Measurements from ENCODE around the gene GOLIM4.
"Not testable (repeated sequence)": the region's sequence is repeated elsewhere in the genome, so short reads cannot be mapped to it uniquely, and the experiment has no call there.

The GOLIM4 gene

DNA sequence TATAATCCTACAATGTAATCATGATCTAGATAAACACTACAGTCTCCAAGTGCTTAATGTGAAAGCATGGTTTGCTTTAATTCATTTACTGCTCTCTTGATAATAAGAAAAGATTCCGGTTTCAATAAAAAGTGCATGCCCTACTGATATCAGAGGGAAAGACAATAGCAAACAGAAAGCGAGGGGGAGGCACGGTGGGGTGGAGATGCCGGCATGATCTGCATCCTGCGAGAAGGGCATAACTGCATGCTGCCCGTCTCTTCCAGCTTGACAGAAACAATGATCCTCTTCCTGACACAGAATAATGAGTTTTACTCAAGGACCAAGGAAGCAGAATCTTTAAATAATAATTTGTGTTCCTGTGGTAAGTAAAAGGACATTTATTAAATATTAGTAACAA is 51.7 kb downstream of the GOLIM4 start:
- DNase-seq, result no peak

DNA sequence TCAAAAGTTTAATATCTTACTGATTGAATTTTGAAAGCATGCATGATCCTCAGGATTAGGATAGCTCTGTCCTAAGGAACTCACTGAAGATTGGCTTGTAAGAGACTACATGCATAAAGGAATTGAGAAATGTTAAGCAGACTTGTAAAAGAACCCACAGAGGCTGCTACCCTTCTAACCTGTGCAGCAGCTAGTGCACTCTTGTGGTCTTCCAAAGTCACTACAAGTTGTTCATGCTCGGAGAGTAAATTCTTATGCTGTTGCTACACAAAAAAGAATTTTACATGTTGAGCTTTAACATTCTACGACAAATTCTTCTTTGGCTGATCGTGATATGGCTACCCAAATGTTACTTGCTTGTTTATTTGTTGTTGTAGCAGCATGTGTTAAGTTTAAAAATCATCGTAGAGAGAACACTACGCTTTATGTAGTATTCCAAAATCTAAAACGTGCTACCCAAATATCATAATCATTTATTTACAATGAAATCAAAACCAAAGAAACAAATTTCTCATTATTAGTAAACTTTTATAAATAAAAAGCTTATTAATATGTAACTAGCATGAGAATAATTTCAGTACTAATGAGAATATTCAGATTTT is 55.0 kb downstream of the GOLIM4 start:
- DNase-seq, result no peak

DNA sequence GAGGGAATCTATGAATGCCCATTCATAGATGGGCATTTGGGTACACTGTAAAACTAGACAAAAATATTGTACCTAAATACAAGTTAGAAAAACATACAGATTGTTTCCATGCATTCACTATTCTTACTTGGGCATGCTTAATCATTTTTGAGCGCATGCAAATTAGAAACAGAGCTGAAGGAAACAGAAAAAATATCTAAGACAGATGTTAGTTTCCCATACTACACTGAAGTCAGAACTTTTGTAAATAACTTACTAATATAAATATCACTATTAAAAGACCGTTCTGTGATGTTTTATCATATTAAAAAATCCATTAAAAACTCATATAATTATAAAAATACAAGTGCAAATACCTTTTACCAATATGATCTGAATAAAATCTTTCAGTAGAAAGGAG is 58.7 kb downstream of the GOLIM4 start:
- DNase-seq, result no peak

DNA sequence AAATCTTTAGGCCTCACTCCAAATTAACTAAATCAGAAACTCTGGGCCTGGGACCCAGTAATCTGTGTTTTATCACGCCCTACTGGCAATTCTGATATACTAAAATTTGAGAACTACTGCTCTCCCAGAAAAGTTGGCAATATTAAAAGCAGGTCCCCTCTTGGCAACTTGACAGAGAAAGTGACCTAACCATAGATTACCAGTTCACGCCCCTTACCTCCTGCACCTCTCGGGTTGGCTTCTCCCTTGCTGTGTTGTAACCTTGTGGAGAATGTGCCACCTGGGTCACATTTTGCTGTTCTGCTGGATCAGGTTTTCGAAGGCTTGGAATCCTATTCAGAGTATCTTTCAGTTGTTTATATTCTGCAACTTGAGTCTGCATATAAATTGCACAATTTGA is 59.1 kb downstream of the GOLIM4 start:
- DNase-seq, result no peak

DNA sequence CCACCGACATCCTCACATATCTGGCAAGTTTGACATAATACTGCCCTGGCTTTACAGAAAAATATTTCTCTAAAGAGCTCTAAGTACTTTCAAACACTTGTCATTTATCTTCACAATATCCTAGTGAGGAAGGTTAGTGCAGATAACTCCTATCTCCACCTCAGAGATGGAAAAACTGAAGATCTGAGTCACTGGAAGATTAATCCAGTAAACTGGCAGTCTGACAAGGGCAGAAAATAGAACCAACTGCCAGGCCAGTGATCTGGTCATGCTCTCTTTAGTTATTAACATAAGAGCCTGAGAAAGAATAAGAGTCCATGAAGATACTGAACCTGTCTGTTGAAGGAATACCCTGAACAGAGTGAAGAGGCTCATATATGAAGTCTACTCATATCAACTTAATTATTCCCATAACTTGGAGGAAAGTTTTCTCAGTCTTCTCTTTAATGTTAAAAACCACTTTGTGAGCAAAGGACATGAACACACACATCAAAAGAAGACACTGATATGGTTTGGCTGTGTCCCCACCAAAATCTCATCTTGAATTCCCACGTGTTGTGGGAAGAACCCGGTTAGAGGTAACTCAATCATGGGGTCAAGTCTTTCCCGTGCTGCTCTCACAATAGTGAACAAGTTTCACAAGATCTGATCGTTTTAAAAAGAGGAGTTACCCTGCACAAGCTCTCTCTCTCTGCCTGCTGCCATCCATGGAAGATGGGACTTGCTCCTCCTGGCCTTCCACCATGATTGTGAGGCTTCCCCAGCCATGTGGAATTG is 61.4 kb downstream of the GOLIM4 start:
- DNase-seq, result no peak

DNA sequence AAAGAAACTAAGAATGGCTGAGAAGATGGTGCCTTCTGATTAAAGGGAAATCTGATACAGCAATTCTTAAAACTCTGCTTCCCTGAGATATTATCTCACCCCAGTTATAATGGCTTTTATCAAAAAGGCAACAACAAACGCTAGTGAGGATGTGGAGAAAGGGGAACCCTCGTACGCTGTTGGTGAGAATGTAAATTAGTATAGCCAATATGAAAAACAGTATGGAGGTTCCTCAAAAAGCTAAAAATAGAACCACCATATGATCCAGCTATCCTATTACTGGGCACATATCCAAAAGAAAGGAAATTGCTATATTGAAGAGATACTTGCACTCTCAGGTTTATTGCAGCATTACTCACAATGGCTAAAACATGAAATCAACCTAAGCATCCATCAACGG is 65.1 kb downstream of the GOLIM4 start:
- DNase-seq, result no peak

DNA sequence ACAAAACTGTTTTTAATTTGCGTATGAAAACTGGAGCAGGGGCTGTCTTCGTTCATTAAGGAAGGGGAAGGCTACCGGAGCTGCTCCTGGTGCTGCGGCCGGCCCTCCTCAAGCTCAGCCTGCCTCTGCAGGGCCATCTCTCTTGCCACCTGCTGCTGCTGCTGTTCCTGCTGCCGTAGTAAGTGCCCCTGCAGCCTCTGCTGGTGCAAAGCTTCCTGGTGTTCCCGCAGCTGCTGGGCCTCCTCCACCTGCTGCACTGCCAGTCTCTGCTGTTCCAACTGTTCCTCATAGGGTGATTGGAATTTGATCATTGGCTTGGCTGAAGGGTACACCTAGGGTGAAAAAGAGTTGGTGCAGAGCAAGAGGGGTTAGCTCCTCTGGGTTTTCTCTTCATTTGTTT is 66.0 kb downstream of the GOLIM4 start:
- DNase-seq, result no peak

DNA sequence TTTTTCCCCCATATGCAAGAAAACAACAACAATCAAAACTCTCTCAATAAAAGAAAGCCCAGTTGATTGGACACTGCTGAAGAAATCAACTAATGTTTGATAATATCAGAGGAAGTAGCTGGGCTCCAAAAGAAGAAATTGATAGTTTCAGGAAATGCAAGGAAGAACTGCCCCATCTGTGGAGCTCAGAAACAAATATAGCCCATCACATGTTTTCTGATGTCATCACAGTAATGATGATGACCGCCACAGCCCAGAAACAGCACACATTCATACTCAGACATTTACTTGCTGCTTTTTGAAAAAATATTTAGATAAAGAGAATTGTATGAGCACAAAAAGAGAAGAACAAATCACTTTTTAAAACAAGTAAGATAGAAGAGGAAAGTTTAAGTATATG is 67.6 kb downstream of the GOLIM4 start:
- DNase-seq, result no peak

DNA sequence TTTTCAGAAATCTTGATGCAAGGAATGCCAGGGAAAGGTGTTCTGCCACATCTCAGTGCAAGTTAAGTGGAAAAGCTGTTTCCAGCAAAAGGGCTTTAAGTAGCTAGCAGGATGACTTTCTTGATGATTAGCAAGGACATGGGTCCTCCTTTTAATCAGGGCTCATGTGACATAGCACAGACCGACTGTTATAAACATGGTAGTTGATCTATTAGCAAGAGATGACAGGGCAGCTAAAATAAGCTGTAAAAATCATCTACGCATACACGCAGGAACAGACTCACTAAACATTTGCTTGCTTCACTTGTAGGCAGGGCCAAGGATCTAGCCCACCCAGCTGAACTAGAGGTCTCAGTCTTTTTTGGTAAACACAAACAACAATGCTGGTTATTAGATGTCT is 69.0 kb downstream of the GOLIM4 start:
- no peak for DNase-seq

DNA sequence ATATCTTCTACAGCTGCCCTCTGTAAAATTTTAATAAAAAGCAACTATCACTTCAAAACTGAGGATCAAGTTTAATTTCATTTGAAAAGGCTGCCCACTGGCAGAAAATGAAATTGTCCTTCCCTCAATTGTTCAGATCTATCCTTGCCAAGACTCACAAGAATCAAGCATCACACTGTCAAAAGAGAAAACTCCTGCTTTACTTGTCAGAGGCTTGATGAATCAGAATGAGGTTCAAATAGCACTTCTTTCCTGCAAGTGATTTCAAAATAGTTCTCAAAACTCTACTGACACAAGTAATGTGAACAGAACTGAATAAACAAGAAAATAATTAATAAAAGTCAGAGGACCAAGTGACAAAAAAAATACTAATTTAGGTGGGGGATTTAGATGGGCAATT is 70.6 kb downstream of the GOLIM4 start:
- no peak for DNase-seq

DNA sequence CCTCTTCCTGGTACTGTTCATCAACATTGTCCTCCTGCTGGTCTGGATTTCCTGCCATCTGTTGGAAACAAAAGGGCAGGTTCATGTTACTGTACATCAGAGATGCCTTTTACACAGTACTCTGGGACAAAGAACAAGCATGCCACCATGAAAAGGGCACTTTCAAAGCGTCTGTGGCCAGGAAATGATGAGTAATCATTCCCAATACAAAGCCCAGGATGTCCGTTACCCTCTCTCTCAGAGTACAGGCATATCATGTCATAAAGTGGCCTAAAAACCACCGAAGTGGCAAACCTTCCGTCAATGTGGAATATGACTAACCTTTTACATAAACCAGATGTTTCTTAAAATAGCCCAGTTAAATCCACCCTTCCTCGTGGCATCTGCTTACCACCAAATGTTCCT is 71.2 kb downstream of the GOLIM4 start:
- no peak for DNase-seq

DNA sequence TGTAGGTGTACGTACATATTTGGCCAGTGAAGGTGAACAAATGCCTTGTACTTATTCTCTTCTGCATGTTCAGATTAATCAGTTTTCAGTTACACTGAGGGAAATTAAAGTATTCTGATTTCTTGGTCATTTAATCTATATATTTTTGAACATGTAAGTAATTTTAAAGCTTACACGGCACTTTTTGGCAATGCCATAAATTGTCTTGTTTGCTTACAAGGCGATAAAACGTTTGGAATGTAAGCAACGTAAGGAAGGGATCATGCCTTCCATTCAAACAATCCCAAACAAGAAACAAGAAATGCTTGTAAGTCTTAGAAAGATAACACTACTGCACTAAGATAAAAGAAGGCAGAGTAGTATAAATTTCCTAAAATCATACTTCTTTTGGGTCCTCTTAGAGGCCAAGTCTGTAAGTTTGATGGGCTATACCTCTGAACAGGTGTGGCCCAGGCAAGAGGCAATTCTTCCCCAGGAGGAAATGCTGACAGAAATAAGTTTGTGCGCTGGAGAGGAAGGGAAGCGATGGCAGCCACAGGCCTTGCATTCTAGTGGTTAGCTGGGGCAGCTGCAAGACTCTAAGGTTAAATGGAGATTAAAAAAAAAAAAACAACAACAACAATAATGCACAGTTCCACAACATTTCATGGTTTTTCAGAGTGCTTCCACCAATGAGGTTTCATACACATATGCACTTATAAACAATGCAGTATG is 73.8 kb downstream of the GOLIM4 start:
- DNase-seq, result no peak

DNA sequence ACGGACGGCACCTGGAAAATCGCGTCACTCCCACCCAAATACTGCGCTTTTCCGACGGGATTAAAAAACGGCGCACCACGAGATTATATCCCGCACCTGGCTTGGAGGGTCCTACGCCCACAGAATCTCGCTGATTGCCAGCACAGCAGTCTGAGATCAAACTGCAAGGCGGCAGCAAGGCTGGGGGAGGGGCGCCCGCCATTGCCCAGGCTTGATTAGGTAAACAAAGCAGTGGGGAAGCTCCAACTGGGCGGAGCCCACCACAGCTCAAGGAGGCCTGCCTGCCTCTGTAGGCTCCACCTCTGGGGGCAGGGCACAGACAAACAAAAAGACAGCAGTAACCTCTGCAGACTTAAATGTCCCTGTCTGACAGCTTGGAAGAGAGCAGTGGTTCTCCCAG is 84.4 kb downstream of the GOLIM4 start:
- not testable (repeated sequence) for DNase-seq

DNA sequence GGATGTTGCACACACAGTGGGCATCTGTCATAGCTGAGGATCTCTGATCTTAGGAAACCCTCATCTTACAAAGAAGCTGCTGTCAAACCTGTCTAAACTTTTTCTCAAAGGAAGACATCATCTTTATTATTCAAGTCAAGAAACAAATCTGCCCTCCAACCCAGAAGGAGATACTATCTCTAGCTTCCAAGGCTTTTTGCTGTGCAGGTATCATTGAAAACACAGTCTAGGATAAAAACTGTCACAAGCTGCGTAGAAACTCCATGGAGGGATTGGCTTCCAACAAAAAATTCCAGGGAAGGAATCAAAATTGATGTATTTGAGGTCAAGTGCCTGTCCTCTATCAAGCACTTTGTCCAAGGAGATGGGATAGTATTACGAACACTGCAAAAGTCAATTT is 89.1 kb downstream of the GOLIM4 start:
- DNase-seq, result no peak

DNA sequence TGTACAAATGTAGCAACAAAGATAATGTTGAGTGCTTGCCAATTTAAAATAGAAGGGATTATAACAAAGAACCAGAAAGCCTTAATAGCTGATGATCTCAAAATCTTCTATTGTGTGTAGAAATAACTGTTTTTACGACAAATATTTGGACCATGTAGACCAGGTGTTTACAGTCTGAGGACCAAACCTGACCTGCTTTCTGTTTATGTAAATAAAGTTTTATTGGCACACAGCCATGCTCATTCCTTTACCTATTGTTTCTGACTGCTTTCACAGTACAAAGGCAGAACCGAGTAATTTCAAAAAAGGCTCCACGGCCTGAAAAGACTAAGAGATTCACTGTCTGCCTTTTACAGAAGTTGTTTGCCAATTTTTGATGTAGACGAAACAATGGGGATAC is 91.8 kb downstream of the GOLIM4 start:
- no peak for DNase-seq

DNA sequence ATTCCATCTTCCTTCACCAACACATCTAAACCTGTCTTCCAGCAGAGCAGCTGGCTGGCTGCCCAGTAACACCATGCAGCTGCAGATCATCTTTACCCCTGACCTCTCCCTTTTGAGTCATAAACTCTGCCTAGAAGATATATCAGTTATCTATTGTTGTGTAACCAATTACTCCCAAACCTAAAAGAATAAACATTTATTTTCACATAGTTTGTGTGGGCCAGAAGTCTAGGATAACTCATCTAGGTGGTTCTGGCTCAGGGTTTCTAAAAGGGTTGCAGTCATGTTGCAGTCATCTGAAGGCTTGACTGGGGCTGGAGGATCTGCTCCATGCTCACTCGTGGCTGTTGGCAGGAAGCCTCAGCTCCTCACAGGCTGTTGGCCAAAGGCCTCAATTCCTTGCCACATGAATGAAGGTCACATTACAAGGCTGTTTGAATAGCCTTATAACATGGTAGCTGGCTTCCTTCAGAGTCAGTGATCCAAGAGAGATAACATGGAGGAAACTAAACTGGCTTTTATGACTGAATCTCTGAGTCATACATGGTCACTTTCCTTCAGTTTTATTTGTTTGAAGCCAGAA is 92.8 kb downstream of the GOLIM4 start:
- DNase-seq, result no peak

DNA sequence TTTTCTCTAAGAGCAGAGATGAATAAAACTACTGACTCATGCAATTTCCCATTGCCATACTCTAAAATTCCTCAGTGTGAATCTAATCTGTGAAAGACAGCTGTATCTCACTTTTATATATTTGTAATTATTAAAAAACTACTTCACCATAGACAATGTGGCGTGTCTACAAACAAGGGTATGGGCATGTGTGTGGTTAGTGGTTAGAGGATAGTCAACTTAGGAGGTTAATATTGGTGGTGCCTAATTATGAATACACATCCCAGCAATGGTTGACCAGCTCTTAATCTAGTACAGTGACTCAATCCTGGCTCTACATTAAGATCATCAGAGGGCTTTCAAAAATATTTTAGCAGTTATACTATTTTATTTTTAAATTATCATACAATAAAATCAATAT is 94.5 kb downstream of the GOLIM4 start:
- no peak for DNase-seq

DNA sequence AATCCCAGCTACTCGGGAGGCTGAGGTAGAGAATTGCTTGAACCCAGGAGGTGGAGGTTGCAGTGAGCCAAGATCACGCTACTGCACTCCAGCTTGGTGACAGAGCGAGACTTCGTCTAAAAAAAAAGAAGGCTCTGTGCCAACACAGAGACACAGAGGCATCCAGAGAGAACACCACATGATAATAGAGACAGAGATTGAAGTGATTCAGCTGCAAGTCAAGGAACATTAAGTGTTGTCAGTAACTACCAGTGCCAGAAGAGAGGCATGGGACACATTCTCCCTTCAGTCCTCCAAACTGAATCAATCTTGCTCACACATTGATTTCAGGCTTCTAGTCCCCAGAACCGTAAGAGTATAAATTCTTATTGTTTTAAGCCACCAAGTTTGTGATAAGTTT is 97.5 kb downstream of the GOLIM4 start:
- DNase-seq, result no peak

DNA sequence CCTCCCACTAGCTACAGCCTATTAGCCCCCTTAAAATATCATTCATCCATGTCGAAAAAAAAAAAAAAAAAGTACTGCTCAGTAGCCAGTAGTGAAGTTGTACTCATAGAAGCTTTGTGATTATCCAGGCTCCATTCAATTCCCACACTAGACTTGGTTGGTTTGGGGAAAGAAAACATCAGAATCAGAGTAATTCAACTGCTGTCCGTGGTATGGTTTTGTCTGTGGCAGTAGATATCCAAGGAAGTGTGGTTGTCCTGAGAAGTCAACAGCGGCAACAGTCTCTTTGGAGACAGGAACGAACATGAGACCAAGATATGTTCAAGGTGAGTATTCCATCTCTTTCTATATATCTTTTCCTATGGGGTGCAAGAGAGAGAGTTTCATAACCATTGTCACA is 99.2 kb downstream of the GOLIM4 start:
- no peak for DNase-seq

DNA sequence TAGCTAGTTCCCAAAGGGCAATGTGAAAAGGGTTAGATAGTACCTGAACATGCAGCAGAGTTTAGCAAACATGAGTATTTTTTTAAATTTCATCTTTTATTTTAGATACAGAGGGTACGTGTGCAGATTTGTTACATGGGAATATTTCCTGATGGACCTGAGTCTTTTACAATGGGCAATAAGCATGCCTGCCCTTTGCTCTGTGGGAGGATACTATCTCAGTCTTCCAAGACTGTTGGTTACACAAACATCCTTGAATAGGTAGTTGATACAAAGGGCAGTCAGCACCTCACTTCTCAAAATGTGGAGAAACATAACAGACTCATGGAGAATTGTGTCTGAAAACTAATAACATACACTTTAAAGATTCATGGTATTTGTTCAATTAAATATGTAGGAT is 103.3 kb downstream of the GOLIM4 start:
- DNase-seq, result no peak

DNA sequence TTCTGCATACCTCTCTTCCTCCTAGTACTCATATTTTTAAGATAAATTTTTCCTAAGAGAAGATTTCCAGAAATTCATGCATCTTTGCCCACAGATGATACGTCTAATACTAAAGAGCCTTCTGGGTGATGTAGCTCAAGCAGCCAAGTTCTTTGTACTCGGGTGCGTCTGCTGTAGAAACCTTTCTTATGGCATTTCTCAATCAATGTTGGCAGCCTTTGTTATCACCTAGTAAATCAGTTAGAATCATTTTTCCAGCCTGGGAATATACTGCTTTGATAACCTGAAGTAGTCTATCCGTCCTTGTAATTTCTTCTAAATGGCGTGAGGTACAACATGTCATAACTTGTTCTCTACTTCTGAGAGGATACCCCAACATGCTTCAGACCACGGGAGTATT is 104.5 kb downstream of the GOLIM4 start:
- DNase-seq, result no peak

DNA sequence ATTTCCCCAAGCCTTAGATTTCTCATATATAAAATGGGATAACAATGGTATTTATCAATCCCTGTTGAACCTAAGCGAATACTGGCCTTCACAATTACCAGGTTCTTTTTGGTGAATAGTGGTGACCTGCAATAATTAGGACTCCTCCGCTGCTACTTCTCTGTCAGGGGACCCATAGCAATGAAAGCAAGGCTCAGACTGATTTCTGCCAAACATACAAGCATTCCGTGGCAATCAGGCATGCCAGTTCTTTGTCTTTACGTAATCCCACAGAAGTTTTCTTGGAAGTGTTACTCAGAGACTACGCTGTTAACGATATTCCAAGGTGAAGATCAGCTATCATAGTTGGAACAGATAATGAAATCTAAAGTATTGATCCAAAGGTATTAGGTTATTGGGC is 105.7 kb downstream of the GOLIM4 start:
- DNase-seq, result no peak

DNA sequence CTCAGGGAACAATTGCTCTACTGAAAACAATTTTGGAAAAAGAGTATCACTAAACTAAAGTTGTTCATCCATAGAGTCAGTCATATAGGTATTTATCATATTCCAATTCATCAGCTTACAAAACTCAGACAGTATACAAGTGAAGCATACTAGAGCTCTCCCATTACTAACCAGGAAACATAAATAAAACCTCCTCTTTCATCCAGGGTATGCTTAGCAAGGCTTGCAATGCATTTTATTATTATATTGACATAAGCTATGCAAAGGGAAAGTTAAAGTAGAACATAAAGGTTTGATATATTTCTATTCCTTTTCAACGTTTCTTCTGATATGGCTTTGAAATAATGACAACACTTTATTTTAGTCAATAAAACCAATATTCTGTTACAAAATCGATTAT is 106.7 kb downstream of the GOLIM4 start:
- no peak for DNase-seq

DNA sequence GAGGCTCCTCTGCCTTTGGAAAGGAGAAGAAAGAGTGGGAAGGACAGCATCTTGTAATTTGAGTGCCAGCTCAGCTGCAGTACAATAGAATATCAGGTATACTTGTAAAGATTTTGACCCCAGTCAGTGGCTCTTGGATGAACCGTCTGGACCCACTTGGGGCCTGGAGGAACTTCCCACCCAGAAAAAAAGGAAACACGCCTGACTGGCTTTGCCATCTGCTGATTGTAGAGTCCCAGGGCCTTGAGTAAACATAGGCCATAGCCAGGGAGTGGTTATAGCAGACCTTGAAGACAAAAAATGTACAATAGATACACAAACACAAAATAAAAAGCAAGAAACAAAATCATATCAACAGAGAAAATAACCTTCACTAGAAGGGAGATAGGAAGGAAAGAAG is 112.1 kb downstream of the GOLIM4 start:
- DNase-seq, result no peak

Data from stimulated activated CD4-positive, alpha-beta T cell treated with anti-CD3 and anti-CD28 coated beads, Interleukin-4, amount 100 ng/mL, for 4 hours (primary cell).